ENCODE measurements around the gene KAT7. TPM values are rescaled to one million over a fixed set of nuclear protein-coding genes. Genes with fewer than 3 reads are reported as not detected.

The KAT7 gene
- total RNA-seq, 2 experiments from 2014 or later, result 61.2 to 66.6 TPM

DNA sequence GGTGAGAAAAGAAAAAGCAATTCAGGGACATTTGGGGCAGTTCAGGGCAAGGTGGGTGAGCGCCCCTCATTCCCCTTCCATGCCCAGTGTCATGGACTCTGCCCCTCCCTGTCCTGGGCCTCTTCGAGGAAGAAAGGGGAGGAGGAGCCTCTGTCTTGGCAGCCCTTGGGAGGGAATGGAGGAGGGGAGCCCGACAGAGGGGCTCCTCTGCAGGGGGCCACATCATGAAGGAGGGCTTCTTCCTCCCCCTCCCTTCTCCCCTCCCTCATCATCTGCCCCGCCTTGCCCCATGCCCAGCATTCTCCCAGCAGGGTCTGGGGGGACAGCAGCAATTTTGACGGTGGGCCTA, 92.5 kb downstream of the KAT7 start:
- TF ChIP-seq, protein P1, sequence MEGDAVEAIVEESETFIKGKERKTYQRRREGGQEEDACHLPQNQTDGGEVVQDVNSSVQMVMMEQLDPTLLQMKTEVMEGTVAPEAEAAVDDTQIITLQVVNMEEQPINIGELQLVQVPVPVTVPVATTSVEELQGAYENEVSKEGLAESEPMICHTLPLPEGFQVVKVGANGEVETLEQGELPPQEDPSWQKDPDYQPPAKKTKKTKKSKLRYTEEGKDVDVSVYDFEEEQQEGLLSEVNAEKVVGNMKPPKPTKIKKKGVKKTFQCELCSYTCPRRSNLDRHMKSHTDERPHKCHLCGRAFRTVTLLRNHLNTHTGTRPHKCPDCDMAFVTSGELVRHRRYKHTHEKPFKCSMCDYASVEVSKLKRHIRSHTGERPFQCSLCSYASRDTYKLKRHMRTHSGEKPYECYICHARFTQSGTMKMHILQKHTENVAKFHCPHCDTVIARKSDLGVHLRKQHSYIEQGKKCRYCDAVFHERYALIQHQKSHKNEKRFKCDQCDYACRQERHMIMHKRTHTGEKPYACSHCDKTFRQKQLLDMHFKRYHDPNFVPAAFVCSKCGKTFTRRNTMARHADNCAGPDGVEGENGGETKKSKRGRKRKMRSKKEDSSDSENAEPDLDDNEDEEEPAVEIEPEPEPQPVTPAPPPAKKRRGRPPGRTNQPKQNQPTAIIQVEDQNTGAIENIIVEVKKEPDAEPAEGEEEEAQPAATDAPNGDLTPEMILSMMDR (IDR thresholded peaks at IDR 0.05), result no peak
- Mint-ChIP-seq H3K4me3 (no peak overlapping the region), H3K4me1 (ENCODE audit: low read depth) (peaks cover 3% of the 10 kb centered on the region), H3K36me3 (ENCODE audit: low read depth) (no peaks in the 10 kb centered on the region), H3K27ac (no peak overlapping the region), H3K9me3 (no peaks in the 10 kb centered on the region), H3K27me3 (peaks cover 32% of the 10 kb centered on the region)
- CTCF ChIA-PET, result interaction anchor here (1.0 to 10.7 kb wide), 22 partner anchors 9 to 213 kb away, joined by 3 to 145 read pairs (median 4); partner anchors contain the start of gene DLX3
- no peak for DNase-seq
- ATAC-seq, result no peak
- intact Hi-C loops (cut with micrococcal nuclease), result loop anchor here (5.0 kb wide), 1 partner anchor 116 kb away; the partner anchor contains the start of gene DLX3
- POLR2A ChIA-PET, result no interaction called here

DNA sequence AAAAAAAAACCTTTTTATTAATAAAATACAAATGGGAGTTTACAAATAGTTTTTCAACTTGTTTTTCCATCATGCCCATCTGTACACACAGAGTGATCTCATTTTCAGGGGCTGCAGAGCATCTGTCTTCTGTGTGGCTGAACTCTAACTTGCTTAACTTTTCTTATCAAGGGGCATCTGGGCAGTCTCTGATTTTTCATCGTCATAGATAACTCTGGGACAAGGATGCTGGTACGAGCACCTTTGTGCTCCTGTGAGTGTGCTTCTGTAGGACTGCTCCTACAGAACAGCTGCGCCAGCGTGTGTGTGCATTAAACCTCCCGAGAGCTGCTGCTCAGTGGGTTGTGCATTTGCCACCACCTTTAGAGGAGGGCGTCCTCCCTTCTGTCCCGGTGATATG, 94.0 kb downstream of the KAT7 start:
- Mint-ChIP-seq H3K9me3 (no peaks in the 10 kb centered on the region), H3K4me1 (ENCODE audit: low read depth) (peaks cover 3% of the 10 kb centered on the region), H3K36me3 (ENCODE audit: low read depth) (no peaks in the 10 kb centered on the region), H3K27ac (no peak overlapping the region), H3K4me3 (no peak overlapping the region), H3K27me3 (peaks cover 32% of the 10 kb centered on the region)
- ChIA-PET CTCF (interaction anchor here (0.9 to 2.7 kb wide), 4 partner anchors 8 to 116 kb away, joined by 3 to 11 read pairs (median 8); no protein-coding TSS in a partner anchor), POLR2A (no interaction called here)
- DNase-seq (no peak), ATAC-seq (no peak)
- intact Hi-C loops (cut with micrococcal nuclease), result loop anchor here (5.0 kb wide), 1 partner anchor 115 kb away; the partner anchor contains the start of gene DLX3
- TF ChIP-seq, protein P1 (IDR thresholded peaks at IDR 0.05), result no peak

Other genes starting within 250 kb of the KAT7 start
- gene NXPH3, start 212.8 kb upstream of the KAT7 start, total RNA-seq, result under 1 TPM; 0.20 to 0.29 TPM
- 10 to 100 TPM; 61.6 to 63.5 TPM for gene SPOP, start 110.6 kb upstream of the KAT7 start, total RNA-seq
- 10 to 100 TPM; 38.6 to 46.6 TPM for gene SLC35B1, start 80.7 kb upstream of the KAT7 start, total RNA-seq
- 10 to 100 TPM; 19.7 to 23.0 TPM for gene FAM117A, start 24.6 kb upstream of the KAT7 start, total RNA-seq
- not detected for gene TAC4, start 59.4 kb downstream of the KAT7 start, total RNA-seq
- gene DLX4, start 180.5 kb downstream of the KAT7 start, total RNA-seq, result under 1 TPM; 0.43 to 0.81 TPM
- not detected for gene DLX3, start 206.5 kb downstream of the KAT7 start, total RNA-seq